ENCODE measurements around the gene CD82. TPM values are rescaled to one million over a fixed set of nuclear protein-coding genes. Genes with fewer than 3 reads are reported as not detected.
"Not testable (repeated sequence)": the region's sequence is repeated elsewhere in the genome, so short reads cannot be mapped to it uniquely, and the experiment has no call there.

The CD82 gene
- total and polyA plus RNA-seq, 11 donors = 20.1 to 76.2 (median 37.3) TPM

DNA sequence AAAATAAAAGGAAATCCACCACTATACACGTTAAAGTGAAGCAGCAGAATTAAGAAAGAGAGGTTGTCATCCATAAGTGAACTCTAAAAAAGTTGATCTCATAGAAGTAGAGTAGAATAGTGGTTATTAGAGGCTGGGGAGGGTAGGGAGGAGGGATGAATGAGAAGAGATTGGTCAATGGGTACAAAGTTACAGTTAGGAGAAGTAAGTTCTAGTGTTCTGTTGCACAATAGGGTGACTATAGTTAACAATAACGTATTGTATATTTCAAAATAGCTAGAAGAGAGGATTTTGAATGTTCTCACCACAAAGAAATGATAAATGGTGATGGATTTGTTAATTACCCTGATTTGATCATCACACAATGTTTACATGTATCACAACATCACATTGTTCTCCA lies 72.0 kb downstream of the CD82 start:
- intact Hi-C loops (cut with DNase I) = loop anchor here in 2 of 10 donors (5.0 to 10.0 kb wide), 2 partner anchors 85 to 87 kb away; partner anchors contain the start of gene TSPAN18 (in 1 of the 2)
- TF ChIP-seq, protein P1, sequence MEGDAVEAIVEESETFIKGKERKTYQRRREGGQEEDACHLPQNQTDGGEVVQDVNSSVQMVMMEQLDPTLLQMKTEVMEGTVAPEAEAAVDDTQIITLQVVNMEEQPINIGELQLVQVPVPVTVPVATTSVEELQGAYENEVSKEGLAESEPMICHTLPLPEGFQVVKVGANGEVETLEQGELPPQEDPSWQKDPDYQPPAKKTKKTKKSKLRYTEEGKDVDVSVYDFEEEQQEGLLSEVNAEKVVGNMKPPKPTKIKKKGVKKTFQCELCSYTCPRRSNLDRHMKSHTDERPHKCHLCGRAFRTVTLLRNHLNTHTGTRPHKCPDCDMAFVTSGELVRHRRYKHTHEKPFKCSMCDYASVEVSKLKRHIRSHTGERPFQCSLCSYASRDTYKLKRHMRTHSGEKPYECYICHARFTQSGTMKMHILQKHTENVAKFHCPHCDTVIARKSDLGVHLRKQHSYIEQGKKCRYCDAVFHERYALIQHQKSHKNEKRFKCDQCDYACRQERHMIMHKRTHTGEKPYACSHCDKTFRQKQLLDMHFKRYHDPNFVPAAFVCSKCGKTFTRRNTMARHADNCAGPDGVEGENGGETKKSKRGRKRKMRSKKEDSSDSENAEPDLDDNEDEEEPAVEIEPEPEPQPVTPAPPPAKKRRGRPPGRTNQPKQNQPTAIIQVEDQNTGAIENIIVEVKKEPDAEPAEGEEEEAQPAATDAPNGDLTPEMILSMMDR (IDR thresholded peaks at IDR 0.05) = no peak
- no peak for TF ChIP-seq POLR2A (IDR thresholded peaks at IDR 0.05)

DNA sequence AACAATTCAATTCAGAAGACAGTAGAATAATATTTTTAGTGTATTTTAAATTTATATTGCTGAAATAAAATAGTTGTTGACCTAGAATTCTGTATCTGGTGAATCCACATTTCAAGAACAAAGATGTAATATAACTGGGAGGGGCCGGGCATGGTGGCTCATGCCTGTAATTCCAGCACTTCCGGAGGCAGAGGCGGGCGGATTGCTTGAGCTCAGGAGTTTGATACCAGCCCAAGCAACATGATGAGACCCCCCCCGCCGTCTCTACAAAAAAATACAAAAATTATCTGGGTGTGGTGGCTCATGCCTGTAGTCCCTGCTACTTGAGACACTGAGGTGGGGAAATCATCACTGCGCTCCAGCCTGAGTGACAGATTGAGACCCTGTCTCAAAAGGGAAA lies 72.6 kb downstream of the CD82 start:
- peaks cover 0 to 11% (median 7%) of the 10 kb centered on the region in 12 donors for H3K9me3 ChIP-seq
- peaks cover 7 to 27% (median 18%) of the 10 kb centered on the region in 12 donors for H3K4me1 ChIP-seq
- TF ChIP-seq, protein P1 (IDR thresholded peaks at IDR 0.05) = no peak
- TF ChIP-seq POLR2A (IDR thresholded peaks at IDR 0.05) = no peak
- DNase-seq = no peak
- H3K4me3 ChIP-seq = no peak overlapping the region
- WGBS, 4 donors = 54 to 65% (median 61%) methylated on average over 7 of the region's 7 CpGs
- no peak overlapping the region for H3K27ac ChIP-seq
- no peak for ATAC-seq
- H3K36me3 ChIP-seq = no peaks in the 10 kb centered on the region
- no peaks in the 10 kb centered on the region for H3K27me3 ChIP-seq
- intact Hi-C loops (cut with DNase I) = loop anchor here in 2 of 10 donors (5.0 to 10.0 kb wide), 2 partner anchors 84 to 87 kb away; partner anchors contain the start of gene TSPAN18 (in 1 of the 2)

More for the DNA sequence above, 72.0 kb downstream of the CD82 start:
- WGBS, 4 donors = 76 to 85% (median 79%) methylated on average over 2 of the region's 2 CpGs
- peaks cover 0 to 5% (median 1%) of the 10 kb centered on the region in 12 donors for H3K9me3 ChIP-seq
- ATAC-seq = no peak
- no peak overlapping the region for H3K27ac ChIP-seq
- H3K27me3 ChIP-seq = no peaks in the 10 kb centered on the region
- no peaks in the 10 kb centered on the region for H3K36me3 ChIP-seq
- peaks cover 7 to 32% (median 22%) of the 10 kb centered on the region in 12 donors for H3K4me1 ChIP-seq
- H3K4me3 ChIP-seq = no peak overlapping the region
- DNase-seq = no peak

DNA sequence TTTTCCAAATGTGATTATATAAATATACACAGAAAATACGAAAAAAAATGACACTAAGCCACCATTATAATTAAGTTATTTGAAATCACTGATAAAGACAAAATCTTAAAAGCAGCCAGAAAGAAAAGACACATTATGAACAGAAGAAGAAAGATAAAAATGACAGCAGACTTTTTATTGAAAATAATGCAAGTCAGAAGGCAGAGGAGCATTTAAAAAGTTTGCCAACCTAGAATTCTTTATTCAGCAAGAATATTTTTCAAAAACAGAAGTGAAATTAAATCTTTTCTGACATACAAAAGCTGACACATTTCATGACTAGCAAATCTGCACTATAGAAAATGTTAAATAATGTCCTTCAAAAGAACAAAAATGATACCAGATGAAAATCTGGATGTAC lies 77.8 kb downstream of the CD82 start:
- Histone ChIP-seq H3K36me3 (no peaks in the 10 kb centered on the region), H3K27ac (no peak overlapping the region), H3K27me3 (no peaks in the 10 kb centered on the region), H3K9me3 (peaks cover 0 to 37% (median 17%) of the 10 kb centered on the region in 12 donors), H3K4me1 (no peaks in the 10 kb centered on the region), H3K4me3 (no peak overlapping the region)
- TF ChIP-seq, protein P1 (IDR thresholded peaks at IDR 0.05) = no peak
- TF ChIP-seq POLR2A (IDR thresholded peaks at IDR 0.05) = no peak
- DNase-seq = no peak
- WGBS, 4 donors = 72 to 81% (median 77%) methylated on average over 1 of the region's 1 CpG
- ATAC-seq = no peak
- intact Hi-C loops (cut with DNase I) = no loop called here

DNA sequence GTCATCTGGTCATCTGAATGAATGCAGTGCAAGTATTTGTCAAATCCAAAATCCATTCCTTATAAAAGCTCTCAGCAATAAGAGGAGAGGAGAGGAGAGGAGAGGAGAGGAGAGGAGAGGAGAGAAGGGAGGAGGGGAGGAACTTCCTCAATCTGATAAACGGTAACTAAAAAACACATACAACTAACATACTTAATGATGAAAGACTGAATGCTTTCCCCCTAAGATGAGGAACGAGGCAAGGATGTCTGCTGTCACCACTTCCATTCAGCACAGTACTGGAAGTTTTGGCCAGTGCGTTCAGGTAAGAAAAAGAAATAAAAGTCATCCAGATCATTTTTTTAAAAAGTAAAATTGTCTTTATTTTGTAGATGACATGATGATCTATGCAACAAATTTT lies 80.4 kb downstream of the CD82 start:
- Histone ChIP-seq H3K27ac (no peak overlapping the region), H3K36me3 (no peaks in the 10 kb centered on the region), H3K9me3 (peaks cover 0 to 37% (median 17%) of the 10 kb centered on the region in 12 donors), H3K27me3 (no peaks in the 10 kb centered on the region), H3K4me1 (no peaks in the 10 kb centered on the region), H3K4me3 (no peak overlapping the region)
- 55 to 59% (median 56%) methylated on average over 3 of the region's 3 CpGs for WGBS, 4 donors
- TF ChIP-seq, protein P1 (IDR thresholded peaks at IDR 0.05) = no peak
- no peak for TF ChIP-seq POLR2A (IDR thresholded peaks at IDR 0.05)
- intact Hi-C loops (cut with DNase I) = no loop called here
- DNase-seq (no peak), ATAC-seq (no peak)

DNA sequence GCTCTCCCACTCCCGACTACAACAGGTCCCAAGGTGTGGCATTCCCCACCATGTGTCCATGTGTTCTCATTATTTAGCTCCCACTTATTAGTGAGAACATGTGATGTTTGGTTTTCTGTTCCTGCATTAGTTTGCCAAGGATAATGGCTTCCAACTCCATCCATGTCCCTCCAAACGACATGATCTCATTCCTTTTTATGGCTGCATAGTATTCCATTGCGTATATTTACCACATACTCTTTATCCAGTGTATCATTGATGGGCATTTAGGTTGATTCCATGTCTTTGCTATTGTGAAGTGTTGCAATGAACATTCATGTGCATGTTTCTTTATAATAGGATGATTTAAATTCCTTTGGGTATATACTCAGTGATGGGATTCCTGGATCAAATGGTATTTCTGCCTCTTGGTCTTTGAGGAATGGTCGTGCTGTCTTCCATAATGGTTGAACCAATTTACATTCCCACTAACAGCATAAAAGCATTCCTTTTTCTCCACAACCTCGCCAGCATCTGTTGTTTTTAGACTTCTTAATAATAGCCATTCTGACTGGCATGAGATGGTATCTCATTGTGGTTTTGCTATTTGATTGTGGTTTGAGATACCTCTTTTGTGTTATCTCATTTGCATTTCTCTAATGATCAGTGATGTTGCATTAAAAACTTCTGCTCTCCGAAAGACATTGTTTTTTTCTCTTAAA lies 81.9 kb downstream of the CD82 start:
- DNase-seq; H3K36me3 ChIP-seq; ATAC-seq; intact Hi-C loops (cut with DNase I); H3K27ac ChIP-seq; H3K4me1 ChIP-seq; H3K27me3 ChIP-seq; H3K4me3 ChIP-seq: not testable (repeated sequence)
- peaks cover 0 to 33% (median 16%) of the 10 kb centered on the region in 12 donors for H3K9me3 ChIP-seq
- WGBS, 4 donors = 72 to 83% (median 78%) methylated on average over 6 of the region's 6 CpGs
